HPDE6-E6E7 (cell line): ENCODE data around the gene ZBTB7C.

ENCODE experiments used
- DNase-seq: peaks from one replicate; pipeline ENCODE4 v3.0.0; 2011; ENCODE audit warnings: missing footprints; ENCODE audit errors: extremely low spot score

ZBTB7C gene

GRCh38 chr18:48061781-48062570 lies 347.2 kb downstream of the ZBTB7C start:
- DNase-seq = no peak

- DNase-seq = no peak
Observed at GRCh38 chr18:48060970-48061369, 348.2 kb downstream of the ZBTB7C start.

- no peak for DNase-seq
Observed at GRCh38 chr18:48060346-48060745, 348.8 kb downstream of the ZBTB7C start.

GRCh38 chr18:48059455-48060010 lies 349.6 kb downstream of the ZBTB7C start:
- no peak for DNase-seq

- DNase-seq = no peak
Observed at GRCh38 chr18:48058486-48058885, 350.7 kb downstream of the ZBTB7C start.

GRCh38 chr18:48057018-48057417 lies 352.2 kb downstream of the ZBTB7C start:
- no peak for DNase-seq

- no peak for DNase-seq
Observed at GRCh38 chr18:48055351-48055750, 353.8 kb downstream of the ZBTB7C start.

- no peak for DNase-seq
Observed at GRCh38 chr18:48053881-48054816, 355.0 kb downstream of the ZBTB7C start.

- no peak for DNase-seq
Observed at GRCh38 chr18:48052842-48053241, 356.3 kb downstream of the ZBTB7C start.

GRCh38 chr18:48051945-48052840 lies 357.0 kb downstream of the ZBTB7C start:
- DNase-seq = no peak

GRCh38 chr18:48050176-48050575 lies 359.0 kb downstream of the ZBTB7C start:
- DNase-seq = no peak

GRCh38 chr18:48049757-48050156 lies 359.4 kb downstream of the ZBTB7C start:
- DNase-seq = no peak

- DNase-seq = no peak
Observed at GRCh38 chr18:48048251-48048650, 360.9 kb downstream of the ZBTB7C start.

GRCh38 chr18:48046843-48047242 lies 362.3 kb downstream of the ZBTB7C start:
- DNase-seq = no peak

- no peak for DNase-seq
Observed at GRCh38 chr18:48045744-48046143, 363.4 kb downstream of the ZBTB7C start.

GRCh38 chr18:48044944-48045343 lies 364.2 kb downstream of the ZBTB7C start:
- DNase-seq = no peak

- DNase-seq = no peak
Observed at GRCh38 chr18:48043166-48043565, 366.0 kb downstream of the ZBTB7C start.

GRCh38 chr18:48042431-48042830 lies 366.8 kb downstream of the ZBTB7C start:
- DNase-seq = no peak

GRCh38 chr18:48040457-48041110 lies 368.6 kb downstream of the ZBTB7C start:
- no peak for DNase-seq

GRCh38 chr18:48039769-48040215 lies 369.4 kb downstream of the ZBTB7C start:
- DNase-seq = no peak

- DNase-seq = no peak
Observed at GRCh38 chr18:48038636-48039035, 370.5 kb downstream of the ZBTB7C start.
